HepG2 (cell line): ENCODE data around the gene LRRC34. TPM values are rescaled to one million over a fixed set of nuclear protein-coding genes. Genes with fewer than 3 reads are reported as not detected.

Experiments used
- ATAC-seq: fragments of 200-7000 bp; cut with Tn5 transposase; 3 replicates; pipeline ENCODE4 v1.9.1; 2020; ENCODE audit warnings: mild to moderate bottlenecking, moderate library complexity
- Bru-seq: library from RNA; stranded (reverse); fragments of 400-500 nt; gene quantifications from one replicate; lab custom pipeline; 2021; lab: Mats Ljungman, UMichigan
- BruChase-seq, 2 experiments: library from RNA; stranded (reverse); fragments of 400-500 nt; gene quantifications; one replicate each; lab custom pipeline; 2021; lab: Mats Ljungman, UMichigan
- BruUV-seq: library from RNA; stranded (reverse); fragments of 400-500 nt; replicated peaks from 2 replicates; lab custom pipeline; 2021; lab: Mats Ljungman, UMichigan
- CTCF ChIA-PET: fragments of 300-600 bp; formaldehyde crosslinking; extraction: SDS; loops from one replicate; lab custom pipeline; 2021; ENCODE audit warnings: low total read pairs, inconsistent platforms, low intra/inter-chr PET ratio; lab: Yijun Ruan, JAX
- POLR2A ChIA-PET: fragments of 350-600 bp; sonication (Branson Sonifier 250); formaldehyde crosslinking; loops from one replicate; lab custom pipeline; 2020; ENCODE audit warnings: antibody characterized with exemption, inconsistent platforms; lab: Yijun Ruan, JAX
- DNase-seq: peaks from one replicate; pipeline ENCODE4 v3.0.0-alpha.2; 2015; ENCODE audit warnings: low spot score
- FAIRE-seq: peaks from 3 replicates; lab custom pipeline; 2011; peaks lifted over from hg19 to GRCh38; lab: Jason Lieb, UNC
- H2AFZ ChIP-seq: one replicate; pipeline ENCODE4 v1.6.1; 2011; ENCODE audit warnings: low read length, inconsistent platforms
- H3K27ac ChIP-seq: fragments of 300-600 bp; 3 replicates; pipeline ENCODE4 v1.8.0; 2011; ENCODE audit warnings: mixed run types, mild to moderate bottlenecking, mixed read lengths, low read length, inconsistent platforms; ENCODE audit not compliant: insufficient read depth; ENCODE audit errors: extremely low read length
- H3K27me3 ChIP-seq, 2 experiments: fragments of 200-600 bp in 1 of 2; 2 replicates in 1 of 2; 3 replicates in 1 of 2; pipeline versions ENCODE4 v1.6.0 to v1.8.0; 2011; ENCODE audit warnings: low read length in 2 of 2, mild to moderate bottlenecking in 2 of 2, moderate library complexity in 2 of 2, inconsistent platforms in 1 of 2; ENCODE audit not compliant: insufficient read depth in 2 of 2, control insufficient read depth in 1 of 2
- H3K36me3 ChIP-seq, 2 experiments: fragments of 200-600 bp in 1 of 2; replicated peaks in 1 of 2; 2 replicates in 1 of 2; 3 replicates in 1 of 2; pipeline versions ENCODE4 v1.5.1 to v1.8.0; 2011; ENCODE audit warnings: low read length in 2 of 2, inconsistent platforms in 1 of 2; ENCODE audit not compliant: insufficient read depth in 2 of 2, control insufficient read depth in 1 of 2
- H3K4me1 ChIP-seq: 2 replicates; pipeline ENCODE4 v1.5.1; 2012; ENCODE audit warnings: low read length, inconsistent platforms; ENCODE audit not compliant: insufficient read depth
- H3K4me2 ChIP-seq: 2 replicates; pipeline ENCODE4 v1.6.0; 2011; ENCODE audit warnings: low read depth, low read length, inconsistent platforms
- H3K4me3 ChIP-seq, 3 experiments: fragments of 200-600 bp in 1 of 3; sonication (generic), shearing (Covaris generic) in 1 of 3; replicated peaks in 1 of 3; 2 replicates each; pipeline ENCODE4 v1.5.1; 2011 to 2016; ENCODE audit warnings: low read length in 3 of 3, inconsistent platforms in 2 of 3, low read depth in 2 of 3, mild to moderate bottlenecking in 2 of 3, control low read depth in 1 of 3, mixed read lengths in 1 of 3; ENCODE audit not compliant: insufficient read depth in 1 of 3
- H3K79me2 ChIP-seq: one replicate; pipeline ENCODE4 v1.6.1; 2011; ENCODE audit warnings: low read length, inconsistent platforms; ENCODE audit not compliant: insufficient read depth
- H3K9ac ChIP-seq: 2 replicates; pipeline ENCODE4 v1.6.0; 2011; ENCODE audit warnings: mild to moderate bottlenecking, low read depth, low read length, inconsistent platforms; ENCODE audit not compliant: insufficient read depth
- H3K9me3 ChIP-seq: 2 replicates; pipeline ENCODE4 v1.5.1; 2012; ENCODE audit warnings: mild to moderate bottlenecking, low read length
- H4K20me1 ChIP-seq: 2 replicates; pipeline ENCODE4 v1.6.0; 2011; ENCODE audit warnings: inconsistent platforms, mild to moderate bottlenecking, low read length, moderate library complexity; ENCODE audit not compliant: insufficient read depth
- RFX1 ChIP-seq: fragments of 450-650 bp; IDR thresholded peaks from 2 replicates; pipeline ENCODE4 v1.6.1; 2017
- SAP130 ChIP-seq: IDR thresholded peaks from 2 replicates; pipeline ENCODE4 v1.6.1; 2016; ENCODE audit warnings: low read depth
- WGBS: methylation state at CpG from one replicate; pipeline ENCODE4 v1.1.6; 2017; ENCODE audit warnings: low lambda C conversion rate; 5-methylcytosine and 5-hydroxymethylcytosine counted together
- in situ Hi-C: cut with HindIII; loops from 2 replicates; pipeline ENCODE4 v1.10.0; 2017; ENCODE audit warnings: low pct_unique_long_range_greater_than_20kb; ENCODE audit not compliant: extremely low pct_ligation_motif_present
- intact Hi-C: fragments of 100-400 bp; cut with micrococcal nuclease; formaldehyde crosslinking; loops from one replicate; pipeline ENCODE4 v1.10.0; 2022; ENCODE audit not compliant: unreplicated experiment
- long read RNA-seq, 2 experiments: library from RNA in 1 of 2; library from polyadenylated mRNA in 1 of 2; stranded (forward) in 1 of 2; unstranded in 1 of 2; transcript quantifications; one replicate each; pipeline ENCODE4 v2.0.0, GENCODE V29; 2019 to 2022
- polyA minus RNA-seq, 3 experiments: library from RNA; depleted of rRNA, polyadenylated mRNA; stranded (reverse); fragments of >200 nt; gene quantifications; 2 replicates each; pipeline ENCODE4 v1.2.3, GENCODE V29; 2011; ENCODE audit warnings: low replicate concordance in 1 of 3
- polyA plus RNA-seq, 8 experiments: library from polyadenylated mRNA; depleted of rRNA in 3 of 8; stranded (reverse) in 7 of 8; unstranded in 1 of 8; fragments of >200 nt; fragmentation: Illumina TruSeq in 4 of 8; extraction: Trizol in 4 of 8; gene quantifications; 2 replicates each; pipeline versions ENCODE4 v1.2.1 to v1.2.3, GENCODE V29; 2011 to 2016; ENCODE audit warnings: low read depth in 4 of 8, missing spikeins in 1 of 8, mixed read lengths in 1 of 8; ENCODE audit not compliant: insufficient read depth in 1 of 8
- total RNA-seq, 5 experiments: library from RNA; depleted of rRNA; stranded (reverse); fragments of >200 nt; fragmentation: Illumina TruSeq; extraction: Trizol; gene quantifications; 2 replicates each; pipeline ENCODE4 v1.2.3, GENCODE V29; 2016; ENCODE audit warnings: low read depth in 1 of 5
- TF ChIP-seq, protein P1 (sequence below): sonication (generic); formaldehyde crosslinking; IDR thresholded peaks from 2 replicates; pipeline ENCODE4 v1.5.0; 2020; ENCODE audit warnings: mild to moderate bottlenecking, missing genetic modification reagents
- TF ChIP-seq, protein P2 (sequence below): sonication (generic); formaldehyde crosslinking; IDR thresholded peaks from 2 replicates; pipeline ENCODE4 v1.5.1; 2020; ENCODE audit warnings: mild to moderate bottlenecking, missing genetic modification reagents, moderate library complexity
- TF ChIP-seq, protein P3 (sequence below): sonication (generic); formaldehyde crosslinking; IDR thresholded peaks from 2 replicates; pipeline ENCODE4 v1.4.0; 2020; ENCODE audit warnings: mild to moderate bottlenecking, missing genetic modification reagents
- TF ChIP-seq, protein P4 (sequence below): sonication (generic); formaldehyde crosslinking; IDR thresholded peaks from 2 replicates; pipeline ENCODE4 v1.4.0; 2020; ENCODE audit warnings: mild to moderate bottlenecking, missing genetic modification reagents

LRRC34 gene, protein sequence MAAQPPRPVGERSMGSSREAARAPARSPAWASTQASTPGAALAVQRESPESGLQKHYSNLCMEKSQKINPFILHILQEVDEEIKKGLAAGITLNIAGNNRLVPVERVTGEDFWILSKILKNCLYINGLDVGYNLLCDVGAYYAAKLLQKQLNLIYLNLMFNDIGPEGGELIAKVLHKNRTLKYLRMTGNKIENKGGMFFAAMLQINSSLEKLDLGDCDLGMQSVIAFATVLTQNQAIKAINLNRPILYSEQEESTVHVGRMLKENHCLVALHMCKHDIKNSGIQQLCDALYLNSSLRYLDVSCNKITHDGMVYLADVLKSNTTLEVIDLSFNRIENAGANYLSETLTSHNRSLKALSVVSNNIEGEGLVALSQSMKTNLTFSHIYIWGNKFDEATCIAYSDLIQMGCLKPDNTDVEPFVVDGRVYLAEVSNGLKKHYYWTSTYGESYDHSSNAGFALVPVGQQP
- not detected in 2 replicates for total RNA-seq (2016; rRNA removed; fragmentation: Illumina TruSeq; extraction: Trizol)
- total RNA-seq (2016; cell fraction: cytosol; rRNA removed; fragmentation: Illumina TruSeq; extraction: Trizol; ENCODE audit: low read depth): not detected in 2 replicates
- not detected in 2 replicates for total RNA-seq (2016; cell fraction: insoluble cytoplasmic fraction; rRNA removed; fragmentation: Illumina TruSeq; extraction: Trizol)
- not detected in 2 replicates for total RNA-seq (2016; cell fraction: membrane; rRNA removed; fragmentation: Illumina TruSeq; extraction: Trizol)
- total RNA-seq (2016; cell fraction: nucleus; rRNA removed; fragmentation: Illumina TruSeq; extraction: Trizol): not detected in 2 replicates
- not detected in 2 replicates for polyA plus RNA-seq (2011; rRNA removed)
- polyA plus RNA-seq (2011; cell fraction: cytosol; rRNA removed): not detected in 2 replicates
- not detected in 2 replicates for polyA plus RNA-seq (2011; cell fraction: nucleus; rRNA removed)
- 0.11 TPM in 1 of 2 replicates, not detected in the other for polyA plus RNA-seq (2012)
- not detected in 2 replicates for polyA plus RNA-seq (2016; cell fraction: cytosol; fragmentation: Illumina TruSeq; extraction: Trizol; ENCODE audit: low read depth)
- not detected in 2 replicates for polyA plus RNA-seq (2016; cell fraction: insoluble cytoplasmic fraction; fragmentation: Illumina TruSeq; extraction: Trizol; ENCODE audit: low read depth)
- polyA plus RNA-seq (2016; cell fraction: membrane; fragmentation: Illumina TruSeq; extraction: Trizol; ENCODE audit: low read depth): not detected in 2 replicates
- polyA plus RNA-seq (2016; cell fraction: nucleus; fragmentation: Illumina TruSeq; extraction: Trizol; ENCODE audit: insufficient read depth, low read depth): not detected in 2 replicates
- not detected in 2 replicates for polyA minus RNA-seq (2011; rRNA and poly(A)+ RNA removed; ENCODE audit: low replicate concordance)
- not detected in 2 replicates for polyA minus RNA-seq (2011; cell fraction: cytosol; rRNA and poly(A)+ RNA removed)
- not detected in 2 replicates for polyA minus RNA-seq (2011; cell fraction: nucleus; rRNA and poly(A)+ RNA removed)
- Bru-seq, nascent RNA: not detected
- BruChase-seq, experiment 1, labeled RNA remaining after a 6-hour chase: not detected
- BruChase-seq, experiment 2, labeled RNA remaining after a 2-hour chase: not detected
- long read RNA-seq, experiment 1: 0 reads
- long read RNA-seq, experiment 2: 0 reads

DNA sequence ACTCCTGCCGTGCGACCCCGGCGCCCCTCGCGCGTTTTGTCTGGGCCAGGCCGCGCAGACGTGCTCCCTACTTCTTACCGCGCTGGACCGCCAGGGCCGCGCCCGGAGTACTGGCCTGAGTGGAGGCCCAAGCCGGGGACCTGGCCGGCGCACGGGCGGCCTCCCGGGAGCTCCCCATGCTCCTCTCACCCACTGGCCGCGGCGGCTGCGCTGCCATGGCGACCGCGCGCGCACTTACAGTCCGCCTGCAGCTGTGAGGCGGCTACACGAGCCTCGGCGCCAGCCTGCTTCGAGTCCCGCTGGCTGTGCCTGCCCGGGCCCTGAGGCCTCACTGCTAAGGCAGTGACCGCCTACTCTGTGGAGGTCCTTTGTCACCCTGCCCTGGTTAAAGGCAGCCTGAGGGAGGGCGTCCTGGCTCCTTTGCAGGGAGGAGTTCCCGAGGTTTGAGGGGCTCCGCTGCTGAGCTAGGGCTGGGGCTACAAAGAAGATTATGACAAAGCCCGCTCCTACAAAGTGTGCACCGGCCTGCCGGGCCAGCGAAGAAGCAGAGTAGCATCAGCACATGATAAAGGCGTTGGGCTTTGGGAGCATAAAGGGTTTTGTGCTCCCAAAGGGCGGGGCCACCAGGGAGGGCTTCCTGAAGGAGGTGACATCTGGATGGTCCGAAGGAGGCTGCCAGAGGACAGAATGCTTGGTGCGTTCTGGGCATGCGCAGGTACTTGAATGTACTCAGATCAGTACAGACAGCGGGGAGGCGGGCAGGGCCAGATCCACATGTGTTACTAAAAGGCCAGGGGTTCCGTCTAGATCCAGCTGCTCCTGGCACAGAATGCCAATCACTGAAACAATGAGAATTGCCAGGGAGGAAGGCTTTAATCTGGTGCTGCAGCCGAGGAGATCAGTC is at the start of gene LRRC34, which contains the start of gene LRRIQ4:
Gene LRRC34, minus strand, starts transcription at position 573 of the 904 bp plus-strand sequence. Its CDS starts 356 bp downstream, at position 217.
Gene LRRIQ4, plus strand, starts transcription at position 539 of the 904 bp plus-strand sequence. CDS start 9,052 bp downstream, outside the sequence.
- Histone ChIP-seq H3K79me2 (no peaks in the 10 kb centered on the region), H2AFZ (no peak within 1 kb of the TSS), H3K9ac (no peak within 1 kb of the TSS), H3K9me3 (peaks cover 7% of the 10 kb centered on the region), H3K4me3 (peak within 1 kb of the TSS in 2 of 3 experiments; percentile 16 to 46; a peak in 2 of 6 replicates), H3K27ac (no peak within 1 kb of the TSS), H3K4me1 (peaks cover 14% of the 10 kb centered on the region), H4K20me1 (no peaks in the 10 kb centered on the region), H3K4me2 (peak within 1 kb of the TSS; percentile 62), H3K27me3 (peaks cover 0 to 10% of the 10 kb centered on the region in 2 experiments; a peak in 2 of 5 replicates), H3K36me3 (no peaks in the 10 kb centered on the region)
- FAIRE-seq (no peak), DNase-seq (no peak), ATAC-seq (peak; percentile 92)
- BruUV-seq: no TSS peak
- CTCF ChIA-PET: no interaction called here
- in situ Hi-C loops (no loop called here), intact Hi-C loops (no loop called here)
- POLR2A ChIA-PET: no interaction called here
- WGBS: 79% methylated on average over 23 of the region's 56 CpGs
- TF ChIP-seq SAP130 (CRISPR knock-in tag) (peak; percentile 29; the same call in 1 of the 2 replicates), RFX1 (peak; percentile 61; the same call in 1 of the 2 replicates)
- TF ChIP-seq, protein P1, sequence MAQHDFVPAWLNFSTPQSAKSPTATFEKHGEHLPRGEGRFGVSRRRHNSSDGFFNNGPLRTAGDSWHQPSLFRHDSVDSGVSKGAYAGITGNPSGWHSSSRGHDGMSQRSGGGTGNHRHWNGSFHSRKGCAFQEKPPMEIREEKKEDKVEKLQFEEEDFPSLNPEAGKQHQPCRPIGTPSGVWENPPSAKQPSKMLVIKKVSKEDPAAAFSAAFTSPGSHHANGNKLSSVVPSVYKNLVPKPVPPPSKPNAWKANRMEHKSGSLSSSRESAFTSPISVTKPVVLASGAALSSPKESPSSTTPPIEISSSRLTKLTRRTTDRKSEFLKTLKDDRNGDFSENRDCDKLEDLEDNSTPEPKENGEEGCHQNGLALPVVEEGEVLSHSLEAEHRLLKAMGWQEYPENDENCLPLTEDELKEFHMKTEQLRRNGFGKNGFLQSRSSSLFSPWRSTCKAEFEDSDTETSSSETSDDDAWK: no peak
- TF ChIP-seq, protein P2, sequence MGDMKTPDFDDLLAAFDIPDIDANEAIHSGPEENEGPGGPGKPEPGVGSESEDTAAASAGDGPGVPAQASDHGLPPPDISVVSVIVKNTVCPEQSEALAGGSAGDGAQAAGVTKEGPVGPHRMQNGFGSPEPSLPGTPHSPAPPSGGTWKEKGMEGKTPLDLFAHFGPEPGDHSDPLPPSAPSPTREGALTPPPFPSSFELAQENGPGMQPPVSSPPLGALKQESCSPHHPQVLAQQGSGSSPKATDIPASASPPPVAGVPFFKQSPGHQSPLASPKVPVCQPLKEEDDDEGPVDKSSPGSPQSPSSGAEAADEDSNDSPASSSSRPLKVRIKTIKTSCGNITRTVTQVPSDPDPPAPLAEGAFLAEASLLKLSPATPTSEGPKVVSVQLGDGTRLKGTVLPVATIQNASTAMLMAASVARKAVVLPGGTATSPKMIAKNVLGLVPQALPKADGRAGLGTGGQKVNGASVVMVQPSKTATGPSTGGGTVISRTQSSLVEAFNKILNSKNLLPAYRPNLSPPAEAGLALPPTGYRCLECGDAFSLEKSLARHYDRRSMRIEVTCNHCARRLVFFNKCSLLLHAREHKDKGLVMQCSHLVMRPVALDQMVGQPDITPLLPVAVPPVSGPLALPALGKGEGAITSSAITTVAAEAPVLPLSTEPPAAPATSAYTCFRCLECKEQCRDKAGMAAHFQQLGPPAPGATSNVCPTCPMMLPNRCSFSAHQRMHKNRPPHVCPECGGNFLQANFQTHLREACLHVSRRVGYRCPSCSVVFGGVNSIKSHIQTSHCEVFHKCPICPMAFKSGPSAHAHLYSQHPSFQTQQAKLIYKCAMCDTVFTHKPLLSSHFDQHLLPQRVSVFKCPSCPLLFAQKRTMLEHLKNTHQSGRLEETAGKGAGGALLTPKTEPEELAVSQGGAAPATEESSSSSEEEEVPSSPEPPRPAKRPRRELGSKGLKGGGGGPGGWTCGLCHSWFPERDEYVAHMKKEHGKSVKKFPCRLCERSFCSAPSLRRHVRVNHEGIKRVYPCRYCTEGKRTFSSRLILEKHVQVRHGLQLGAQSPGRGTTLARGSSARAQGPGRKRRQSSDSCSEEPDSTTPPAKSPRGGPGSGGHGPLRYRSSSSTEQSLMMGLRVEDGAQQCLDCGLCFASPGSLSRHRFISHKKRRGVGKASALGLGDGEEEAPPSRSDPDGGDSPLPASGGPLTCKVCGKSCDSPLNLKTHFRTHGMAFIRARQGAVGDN (CRISPR knock-in tag): peak; percentile 60
- TF ChIP-seq, protein P3, sequence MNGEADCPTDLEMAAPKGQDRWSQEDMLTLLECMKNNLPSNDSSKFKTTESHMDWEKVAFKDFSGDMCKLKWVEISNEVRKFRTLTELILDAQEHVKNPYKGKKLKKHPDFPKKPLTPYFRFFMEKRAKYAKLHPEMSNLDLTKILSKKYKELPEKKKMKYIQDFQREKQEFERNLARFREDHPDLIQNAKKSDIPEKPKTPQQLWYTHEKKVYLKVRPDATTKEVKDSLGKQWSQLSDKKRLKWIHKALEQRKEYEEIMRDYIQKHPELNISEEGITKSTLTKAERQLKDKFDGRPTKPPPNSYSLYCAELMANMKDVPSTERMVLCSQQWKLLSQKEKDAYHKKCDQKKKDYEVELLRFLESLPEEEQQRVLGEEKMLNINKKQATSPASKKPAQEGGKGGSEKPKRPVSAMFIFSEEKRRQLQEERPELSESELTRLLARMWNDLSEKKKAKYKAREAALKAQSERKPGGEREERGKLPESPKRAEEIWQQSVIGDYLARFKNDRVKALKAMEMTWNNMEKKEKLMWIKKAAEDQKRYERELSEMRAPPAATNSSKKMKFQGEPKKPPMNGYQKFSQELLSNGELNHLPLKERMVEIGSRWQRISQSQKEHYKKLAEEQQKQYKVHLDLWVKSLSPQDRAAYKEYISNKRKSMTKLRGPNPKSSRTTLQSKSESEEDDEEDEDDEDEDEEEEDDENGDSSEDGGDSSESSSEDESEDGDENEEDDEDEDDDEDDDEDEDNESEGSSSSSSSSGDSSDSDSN (CRISPR knock-in tag): peak; percentile 26; the same call in 1 of the 2 replicates
- TF ChIP-seq, protein P4, sequence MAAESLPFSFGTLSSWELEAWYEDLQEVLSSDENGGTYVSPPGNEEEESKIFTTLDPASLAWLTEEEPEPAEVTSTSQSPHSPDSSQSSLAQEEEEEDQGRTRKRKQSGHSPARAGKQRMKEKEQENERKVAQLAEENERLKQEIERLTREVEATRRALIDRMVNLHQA (CRISPR knock-in tag): no peak
